Non-pigmented ciliary epithelial cell (primary cell): ENCODE data around the gene PLCL1.

ENCODE experiments used
- DNase-seq: peaks from one replicate; pipeline ENCODE4 v3.0.0-alpha.2; 2010; ENCODE audit warnings: low read depth

PLCL1 gene

GRCh38 chr2:197954328-197954727, 149.9 kb downstream of the PLCL1 start:
- DNase-seq: no peak

- DNase-seq: no peak
Observed at GRCh38 chr2:197958592-197959150, 154.3 kb downstream of the PLCL1 start.

GRCh38 chr2:197959383-197959782, 155.0 kb downstream of the PLCL1 start:
- no peak for DNase-seq

- no peak for DNase-seq
Observed at GRCh38 chr2:197960786-197961185, 156.4 kb downstream of the PLCL1 start.

GRCh38 chr2:197964720-197965119, 160.3 kb downstream of the PLCL1 start:
- no peak for DNase-seq

- no peak for DNase-seq
Observed at GRCh38 chr2:197965756-197966155, 161.4 kb downstream of the PLCL1 start.

- peak; percentile 30 for DNase-seq
Observed at GRCh38 chr2:197969391-197969893, 165.0 kb downstream of the PLCL1 start.

- DNase-seq: peak; percentile 28
Observed at GRCh38 chr2:197972061-197972460, 167.7 kb downstream of the PLCL1 start.

- DNase-seq: no peak
Observed at GRCh38 chr2:197972587-197972986, 168.2 kb downstream of the PLCL1 start.

- DNase-seq: no peak
Observed at GRCh38 chr2:197973772-197974171, 169.4 kb downstream of the PLCL1 start.

GRCh38 chr2:197975931-197976519, 171.6 kb downstream of the PLCL1 start:
- no peak for DNase-seq

GRCh38 chr2:197978971-197979370, 174.6 kb downstream of the PLCL1 start:
- DNase-seq: no peak

GRCh38 chr2:197982565-197982964, 178.2 kb downstream of the PLCL1 start:
- DNase-seq: no peak

- no peak for DNase-seq
Observed at GRCh38 chr2:197985029-197985638, 180.7 kb downstream of the PLCL1 start.

GRCh38 chr2:197986977-197987376, 182.6 kb downstream of the PLCL1 start:
- DNase-seq: no peak

- no peak for DNase-seq
Observed at GRCh38 chr2:197990356-197990755, 186.0 kb downstream of the PLCL1 start.

- no peak for DNase-seq
Observed at GRCh38 chr2:197992482-197993133, 188.2 kb downstream of the PLCL1 start.

GRCh38 chr2:197993363-197993762, 189.0 kb downstream of the PLCL1 start:
- DNase-seq: no peak

GRCh38 chr2:197993830-197994229, 189.4 kb downstream of the PLCL1 start:
- no peak for DNase-seq

- DNase-seq: no peak
Observed at GRCh38 chr2:197994751-197995150, 190.4 kb downstream of the PLCL1 start.

GRCh38 chr2:197996583-197996982, 192.2 kb downstream of the PLCL1 start:
- no peak for DNase-seq

- no peak for DNase-seq
Observed at GRCh38 chr2:197997083-197997541, 192.7 kb downstream of the PLCL1 start.

- no peak for DNase-seq
Observed at GRCh38 chr2:197998702-197999101, 194.3 kb downstream of the PLCL1 start.
